ENCODE data around the gene RANGAP1. TPM values are rescaled to one million over a fixed set of nuclear protein-coding genes. Genes with fewer than 3 reads are reported as not detected.

The RANGAP1 gene
- total RNA-seq, 2 experiments from 2014 or later, result 150 to 151 TPM

DNA sequence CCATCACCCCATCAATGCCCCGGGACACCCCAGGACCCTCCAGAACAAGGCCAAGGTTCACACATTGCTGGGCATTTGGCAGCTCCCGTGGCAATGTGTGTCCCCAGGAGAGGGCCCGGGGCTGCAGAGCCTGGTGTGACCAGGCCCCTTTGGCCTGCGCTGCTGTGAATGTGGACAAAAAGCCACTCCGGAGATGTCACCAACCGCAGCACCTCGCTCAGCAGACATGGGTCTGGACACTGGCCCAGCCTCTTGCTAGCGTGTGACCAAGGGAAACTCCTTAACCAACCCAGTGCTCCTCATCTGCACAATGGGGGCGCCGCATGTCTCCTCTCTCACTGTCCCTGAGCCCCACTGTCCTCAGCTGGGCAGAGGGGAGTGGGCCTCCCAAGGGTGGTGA lies 37.2 kb downstream of the RANGAP1 start:
- Mint-ChIP-seq H3K27ac (no peak overlapping the region), H3K4me3 (no peak overlapping the region), H3K36me3 (ENCODE audit: low read depth) (peaks cover 30% of the 10 kb centered on the region), H3K9me3 (no peaks in the 10 kb centered on the region), H3K27me3 (no peaks in the 10 kb centered on the region), H3K4me1 (ENCODE audit: low read depth) (no peaks in the 10 kb centered on the region)
- intact Hi-C loops (cut with micrococcal nuclease), result no loop called here
- DNase-seq, result no peak
- CTCF ChIA-PET, result interaction anchor here (1.8 kb wide), 1 partner anchor 11 kb away, joined by 4 read pairs; no protein-coding TSS in a partner anchor
- no peak for ATAC-seq
- POLR2A ChIA-PET, result interaction anchor here (1.0 to 1.6 kb wide), 2 partner anchors 9 to 22 kb away, joined by 3 to 4 read pairs; no protein-coding TSS in a partner anchor
- TF ChIP-seq, protein P1, sequence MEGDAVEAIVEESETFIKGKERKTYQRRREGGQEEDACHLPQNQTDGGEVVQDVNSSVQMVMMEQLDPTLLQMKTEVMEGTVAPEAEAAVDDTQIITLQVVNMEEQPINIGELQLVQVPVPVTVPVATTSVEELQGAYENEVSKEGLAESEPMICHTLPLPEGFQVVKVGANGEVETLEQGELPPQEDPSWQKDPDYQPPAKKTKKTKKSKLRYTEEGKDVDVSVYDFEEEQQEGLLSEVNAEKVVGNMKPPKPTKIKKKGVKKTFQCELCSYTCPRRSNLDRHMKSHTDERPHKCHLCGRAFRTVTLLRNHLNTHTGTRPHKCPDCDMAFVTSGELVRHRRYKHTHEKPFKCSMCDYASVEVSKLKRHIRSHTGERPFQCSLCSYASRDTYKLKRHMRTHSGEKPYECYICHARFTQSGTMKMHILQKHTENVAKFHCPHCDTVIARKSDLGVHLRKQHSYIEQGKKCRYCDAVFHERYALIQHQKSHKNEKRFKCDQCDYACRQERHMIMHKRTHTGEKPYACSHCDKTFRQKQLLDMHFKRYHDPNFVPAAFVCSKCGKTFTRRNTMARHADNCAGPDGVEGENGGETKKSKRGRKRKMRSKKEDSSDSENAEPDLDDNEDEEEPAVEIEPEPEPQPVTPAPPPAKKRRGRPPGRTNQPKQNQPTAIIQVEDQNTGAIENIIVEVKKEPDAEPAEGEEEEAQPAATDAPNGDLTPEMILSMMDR (IDR thresholded peaks at IDR 0.05), result no peak

DNA sequence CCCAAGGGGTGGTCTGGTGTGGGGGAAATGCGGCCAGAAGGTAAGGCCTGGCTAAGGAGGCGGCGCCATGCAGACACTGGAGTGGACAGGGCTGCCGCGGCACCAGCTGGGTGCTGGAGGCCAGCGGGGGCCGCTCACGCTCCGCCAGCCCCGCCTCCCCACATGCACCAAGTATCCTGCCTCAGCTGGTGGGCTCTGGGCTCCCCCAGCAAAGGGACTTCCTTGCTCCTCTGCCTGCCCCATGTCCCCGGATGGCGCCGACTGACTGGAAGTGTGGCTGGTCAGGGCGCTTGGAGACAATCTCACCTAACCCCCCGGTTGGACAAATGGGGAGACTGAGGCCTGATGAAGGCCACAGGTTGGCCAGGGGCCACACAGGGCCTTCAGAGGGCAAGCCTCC lies 37.7 kb downstream of the RANGAP1 start:
- POLR2A ChIA-PET, result interaction anchor here (0.7 to 1.6 kb wide), 4 partner anchors 10 to 41 kb away, joined by 3 to 4 read pairs (median 3); no protein-coding TSS in a partner anchor
- CTCF ChIA-PET, result interaction anchor here (1.5 kb wide), 1 partner anchor 11 kb away, joined by 7 read pairs; no protein-coding TSS in a partner anchor
- Mint-ChIP-seq H3K27ac (no peak overlapping the region), H3K9me3 (no peaks in the 10 kb centered on the region), H3K27me3 (no peaks in the 10 kb centered on the region), H3K4me3 (no peak overlapping the region), H3K36me3 (ENCODE audit: low read depth) (peaks cover 31% of the 10 kb centered on the region), H3K4me1 (ENCODE audit: low read depth) (no peaks in the 10 kb centered on the region)
- DNase-seq (no peak), ATAC-seq (no peak)
- intact Hi-C loops (cut with micrococcal nuclease), result no loop called here
- TF ChIP-seq, protein P1 (IDR thresholded peaks at IDR 0.05), result no peak

DNA sequence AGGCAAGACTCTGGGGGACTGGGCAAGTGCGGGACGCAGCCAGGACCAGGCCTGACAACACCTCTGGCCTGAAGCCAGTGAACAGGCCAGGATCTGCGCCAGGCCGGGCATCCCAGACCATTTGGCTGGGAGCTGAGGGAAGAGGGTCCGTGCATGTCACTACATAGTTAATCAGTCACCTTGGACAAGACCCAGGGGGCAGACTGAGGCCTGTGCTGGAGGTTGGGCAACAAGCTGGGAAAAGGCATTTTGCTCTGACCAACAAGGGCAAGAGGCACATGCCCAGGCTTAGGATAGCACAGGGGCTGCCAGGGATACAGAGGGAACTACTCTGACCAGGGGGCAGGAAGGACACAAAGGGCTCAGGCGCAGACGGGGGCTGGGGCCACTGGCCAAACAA lies 38.3 kb downstream of the RANGAP1 start:
- ATAC-seq, result no peak
- DNase-seq, result no peak
- Mint-ChIP-seq H3K4me1 (ENCODE audit: low read depth) (no peaks in the 10 kb centered on the region), H3K4me3 (no peak overlapping the region), H3K36me3 (ENCODE audit: low read depth) (peaks cover 32% of the 10 kb centered on the region), H3K27me3 (no peaks in the 10 kb centered on the region), H3K9me3 (no peaks in the 10 kb centered on the region), H3K27ac (no peak overlapping the region)
- POLR2A ChIA-PET, result interaction anchor here (0.7 to 1.6 kb wide), 4 partner anchors 10 to 41 kb away, joined by 3 to 4 read pairs (median 3); no protein-coding TSS in a partner anchor
- CTCF ChIA-PET, result interaction anchor here (1.5 kb wide), 1 partner anchor 10 kb away, joined by 7 read pairs; no protein-coding TSS in a partner anchor
- intact Hi-C loops (cut with micrococcal nuclease), result no loop called here
- TF ChIP-seq, protein P1 (IDR thresholded peaks at IDR 0.05), result no peak

DNA sequence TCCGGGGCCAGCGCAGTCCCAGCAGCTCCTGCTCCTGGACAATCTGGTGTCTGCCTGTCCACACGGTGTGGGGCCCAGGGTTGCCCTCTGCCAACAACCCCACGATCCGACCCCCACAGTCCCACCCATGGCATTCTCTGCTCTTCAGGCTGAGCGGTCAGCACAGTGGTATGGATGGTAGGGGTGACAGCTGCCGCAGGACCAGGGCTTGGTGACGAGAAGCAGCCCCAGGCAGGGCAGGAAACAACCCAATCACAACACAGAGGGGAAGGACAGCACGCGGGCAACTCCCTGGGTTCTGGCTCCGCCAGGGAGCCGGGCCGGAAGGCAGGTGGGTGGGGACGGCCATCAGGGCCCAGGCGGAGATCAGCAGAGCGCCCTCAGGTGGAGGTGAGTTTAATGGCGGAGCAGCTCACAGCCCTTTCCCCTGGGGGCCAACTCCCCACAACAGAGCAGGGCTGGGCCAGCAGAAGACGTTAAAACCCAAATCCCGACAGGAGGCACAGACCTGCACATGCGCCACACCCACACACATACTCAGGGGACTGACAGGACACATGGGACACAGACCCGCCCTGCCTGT lies 40.0 kb downstream of the RANGAP1 start:
- ATAC-seq (no peak), DNase-seq (no peak)
- CTCF ChIA-PET, result interaction anchor here (0.8 to 1.1 kb wide), 3 partner anchors 9 to 18 kb away, joined by 3 read pairs; no protein-coding TSS in a partner anchor
- H3K27me3 Mint-ChIP-seq, result no peaks in the 10 kb centered on the region
- intact Hi-C loops (cut with micrococcal nuclease), result no loop called here
- no peak overlapping the region for H3K4me3 Mint-ChIP-seq
- peaks cover 23% of the 10 kb centered on the region for H3K36me3 Mint-ChIP-seq (ENCODE audit: low read depth)
- H3K9me3 Mint-ChIP-seq, result no peaks in the 10 kb centered on the region
- TF ChIP-seq, protein P1 (IDR thresholded peaks at IDR 0.05), result no peak
- H3K27ac Mint-ChIP-seq, result no peak overlapping the region
- POLR2A ChIA-PET, result interaction anchor here (0.9 to 2.4 kb wide), 2 partner anchors 9 to 70 kb away, joined by 3 to 7 read pairs; no protein-coding TSS in a partner anchor
- no peaks in the 10 kb centered on the region for H3K4me1 Mint-ChIP-seq (ENCODE audit: low read depth)

DNA sequence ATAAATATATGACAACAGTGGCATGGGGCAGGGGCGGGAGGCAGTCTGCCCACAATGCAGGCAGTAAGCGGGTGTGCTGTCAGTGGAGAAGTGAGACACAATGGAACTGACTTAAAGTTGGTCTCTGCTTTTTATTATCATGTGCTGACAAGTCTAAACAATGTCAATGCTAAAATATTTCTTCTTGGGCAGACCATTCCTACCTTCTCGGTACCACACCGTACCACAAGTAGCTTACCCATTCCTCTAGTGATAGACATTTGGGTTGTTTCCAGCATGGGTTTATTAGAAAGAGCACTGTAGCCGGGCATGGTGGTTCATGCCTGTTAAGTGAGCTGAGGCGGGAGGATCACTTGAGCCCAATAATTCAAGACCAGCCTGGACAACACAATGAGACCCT lies 42.6 kb downstream of the RANGAP1 start:
- Mint-ChIP-seq H3K4me3 (no peak overlapping the region), H3K27ac (no peak overlapping the region), H3K36me3 (ENCODE audit: low read depth) (peaks cover 11% of the 10 kb centered on the region), H3K9me3 (no peaks in the 10 kb centered on the region), H3K4me1 (ENCODE audit: low read depth) (no peaks in the 10 kb centered on the region), H3K27me3 (no peaks in the 10 kb centered on the region)
- CTCF ChIA-PET, result no interaction called here
- intact Hi-C loops (cut with micrococcal nuclease), result no loop called here
- POLR2A ChIA-PET, result interaction anchor here (0.8 to 2.4 kb wide), 6 partner anchors 10 to 39 kb away, joined by 3 to 7 read pairs (median 4); no protein-coding TSS in a partner anchor
- DNase-seq (no peak), ATAC-seq (no peak)
- TF ChIP-seq, protein P1 (IDR thresholded peaks at IDR 0.05), result no peak
